ENCODE measurements around the gene EIF4G3.

Gene EIF4G3

DNA sequence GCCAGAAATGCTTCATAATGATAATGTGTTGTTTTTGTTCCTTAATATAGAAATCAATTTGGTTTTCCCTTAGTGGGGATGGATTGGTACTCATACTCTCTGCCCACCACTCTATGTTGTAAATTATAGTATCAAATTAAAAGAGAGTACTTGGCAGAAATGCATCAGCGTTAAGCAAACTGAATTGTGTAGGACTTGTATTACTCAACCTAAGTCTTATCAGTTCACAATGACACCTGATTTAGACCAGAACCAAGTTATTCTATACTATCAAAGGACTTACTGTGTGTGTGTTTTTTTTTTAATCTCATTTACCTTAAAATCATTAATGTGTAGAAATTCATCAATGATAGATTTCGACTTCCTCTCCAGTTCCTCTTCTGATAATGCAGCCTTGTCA, 327.6 kb downstream of the EIF4G3 start:
- Histone ChIP-seq H3K9ac (ENCODE audit: low read length) (no peak overlapping the region), H3K4me2 (ENCODE audit: low read depth, low read length, poor library complexity, severe bottlenecking) (no peak overlapping the region), H3K9me2 (replicated peaks; ENCODE audit: insufficient read depth, low read length) (no peaks in the 10 kb centered on the region), H3K27me3 (ENCODE audit: low read length) (no peaks in the 10 kb centered on the region), H3K9me3 (ENCODE audit: insufficient read depth, low read length) (no peaks in the 10 kb centered on the region), H2AFZ (ENCODE audit: low read depth, low read length, severe bottlenecking) (no peak overlapping the region), H3K4me3 (ENCODE audit: insufficient read depth, low read length, poor library complexity, severe bottlenecking) (no peak overlapping the region), H3F3A (ENCODE audit: insufficient read depth) (no peaks in the 10 kb centered on the region), H3K36me3 (ENCODE audit: low read length) (peaks cover 26% of the 10 kb centered on the region), H3K27ac (ENCODE audit: low read depth, low read length) (no peak overlapping the region), H3K79me2 (ENCODE audit: insufficient read depth, low read length) (no peaks in the 10 kb centered on the region), H4K20me1 (ENCODE audit: low read depth, low read length) (no peaks in the 10 kb centered on the region)
- TF ChIP-seq CTCF (IDR thresholded peaks at IDR 0.05; ENCODE audit: insufficient read depth, low read length, poor library complexity, severe bottlenecking) (no peak), EZH2phosphoT487 (conservative IDR thresholded peaks at IDR 0.05; ENCODE audit: low read length) (no peak)

- Histone ChIP-seq H3K27ac (ENCODE audit: low read depth, low read length) (no peak overlapping the region), H3K9me2 (replicated peaks; ENCODE audit: insufficient read depth, low read length) (no peaks in the 10 kb centered on the region), H4K20me1 (ENCODE audit: low read depth, low read length) (no peaks in the 10 kb centered on the region), H3K27me3 (ENCODE audit: low read length) (no peaks in the 10 kb centered on the region), H3K36me3 (ENCODE audit: low read length) (peaks cover 19% of the 10 kb centered on the region), H3F3A (ENCODE audit: insufficient read depth) (no peaks in the 10 kb centered on the region), H3K4me2 (ENCODE audit: low read depth, low read length, poor library complexity, severe bottlenecking) (no peak overlapping the region), H3K79me2 (ENCODE audit: insufficient read depth, low read length) (no peaks in the 10 kb centered on the region), H3K9ac (ENCODE audit: low read length) (no peak overlapping the region), H3K9me3 (ENCODE audit: insufficient read depth, low read length) (no peaks in the 10 kb centered on the region), H3K4me3 (ENCODE audit: insufficient read depth, low read length, poor library complexity, severe bottlenecking) (no peak overlapping the region), H2AFZ (ENCODE audit: low read depth, low read length, severe bottlenecking) (no peak overlapping the region)
- TF ChIP-seq CTCF (IDR thresholded peaks at IDR 0.05; ENCODE audit: insufficient read depth, low read length, poor library complexity, severe bottlenecking): no peak
Observed at GRCh38 chr1:20848162-20848561, 328.5 kb downstream of the EIF4G3 start.

DNA sequence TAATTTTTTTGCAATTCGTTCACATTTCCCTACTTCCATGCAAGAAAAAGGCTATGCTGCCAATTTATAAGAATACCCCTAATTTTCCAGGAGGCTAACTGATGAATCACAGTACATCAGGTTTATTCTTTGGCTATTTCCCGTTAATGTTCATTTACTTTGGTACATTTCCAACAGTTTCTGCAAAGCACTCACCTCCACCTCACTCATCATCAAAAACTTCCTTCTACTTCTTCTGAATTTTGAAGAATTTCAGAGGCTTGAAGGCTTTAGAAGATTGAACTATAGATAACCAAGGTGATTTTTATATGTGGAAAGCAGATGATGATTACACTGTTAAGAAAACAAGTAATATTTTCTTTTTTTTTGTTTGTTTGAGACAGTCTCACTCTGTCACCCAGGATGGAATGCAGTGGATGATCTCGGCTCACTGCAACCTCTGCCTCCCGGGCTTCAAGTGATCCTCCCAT, 329.1 kb downstream of the EIF4G3 start:
- Histone ChIP-seq H3K9ac (ENCODE audit: low read length) (no peak overlapping the region), H3F3A (ENCODE audit: insufficient read depth) (no peaks in the 10 kb centered on the region), H3K4me2 (ENCODE audit: low read depth, low read length, poor library complexity, severe bottlenecking) (no peak overlapping the region), H3K9me2 (replicated peaks; ENCODE audit: insufficient read depth, low read length) (no peaks in the 10 kb centered on the region), H3K27me3 (ENCODE audit: low read length) (no peaks in the 10 kb centered on the region), H3K27ac (ENCODE audit: low read depth, low read length) (no peak overlapping the region), H2AFZ (ENCODE audit: low read depth, low read length, severe bottlenecking) (no peak overlapping the region), H3K9me3 (ENCODE audit: insufficient read depth, low read length) (no peaks in the 10 kb centered on the region), H3K79me2 (ENCODE audit: insufficient read depth, low read length) (no peaks in the 10 kb centered on the region), H4K20me1 (ENCODE audit: low read depth, low read length) (no peaks in the 10 kb centered on the region), H3K36me3 (ENCODE audit: low read length) (peaks cover 19% of the 10 kb centered on the region), H3K4me3 (ENCODE audit: insufficient read depth, low read length, poor library complexity, severe bottlenecking) (no peak overlapping the region)
- TF ChIP-seq EZH2phosphoT487 (conservative IDR thresholded peaks at IDR 0.05; ENCODE audit: low read length): no peak
- no peak for TF ChIP-seq CTCF (IDR thresholded peaks at IDR 0.05; ENCODE audit: insufficient read depth, low read length, poor library complexity, severe bottlenecking)
